Left ventricle myocardium inferior (tissue), 1 donor: ENCODE results near the gene HRG. TPM values are rescaled to one million over a fixed set of nuclear protein-coding genes. Genes with fewer than 3 reads are reported as not detected.

Source experiments
- DNase-seq: peaks from one replicate; pipeline ENCODE4 v3.0.0-alpha.2; 2020
- H3K27ac ChIP-seq: fragments of 200-600 bp; replicated peaks from 2 replicates; pipeline ENCODE4 v1.8.0; 2021
- H3K27me3 ChIP-seq: fragments of 200-600 bp; 2 replicates; pipeline ENCODE4 v1.8.0; 2021; ENCODE audit warnings: low read depth
- H3K36me3 ChIP-seq: fragments of 200-600 bp; 2 replicates; pipeline ENCODE4 v1.8.0; 2021
- H3K4me1 ChIP-seq: fragments of 200-600 bp; 2 replicates; pipeline ENCODE4 v1.8.0; 2021
- H3K4me3 ChIP-seq: fragments of 200-600 bp; 2 replicates; pipeline ENCODE4 v1.8.0; 2021; ENCODE audit warnings: mild to moderate bottlenecking, moderate library complexity
- H3K9me3 ChIP-seq: fragments of 200-600 bp; replicated peaks from 2 replicates; pipeline ENCODE4 v1.8.0; 2021
- CTCF ChIP-seq: fragments of 200-600 bp; IDR thresholded peaks from 2 replicates; pipeline ENCODE4 v1.8.0; 2021; ENCODE audit warnings: antibody characterized with exemption, mild to moderate bottlenecking, borderline replicate concordance
- intact Hi-C: fragments of 100-400 bp; cut with micrococcal nuclease; formaldehyde crosslinking; loops from one replicate; pipeline ENCODE4 v1.11.0; 2022
- total RNA-seq: library from RNA; stranded (reverse); fragmentation: NEBNext Ultra II Directional; extraction: Animal tissue kit (Norgen Biotek cat#: 25700); gene quantifications from one replicate; pipeline ENCODE4 v1.2.1, GENCODE V29; 2021
- donor health status: DM: no; HTN: yes; CAD: no; lungs with severe emphysema.

The HRG gene
- total RNA-seq, 1 donor from 2014 or later, result not detected

- no peaks in the 10 kb centered on the region for H3K36me3 ChIP-seq
- no peaks in the 10 kb centered on the region for H3K9me3 ChIP-seq
- DNase-seq, result no peak
- TF ChIP-seq CTCF, result no peak
- H3K4me1 ChIP-seq, result peaks cover 10% of the 10 kb centered on the region
- H3K27me3 ChIP-seq, result peaks cover 51% of the 10 kb centered on the region
- intact Hi-C loops, result no loop called here
- H3K27ac ChIP-seq, result no peak overlapping the region
- no peak overlapping the region for H3K4me3 ChIP-seq
Observed at GRCh38 chr3:186620213-186621092, 45.4 kb upstream of the HRG start.

- Histone ChIP-seq H3K4me3 (no peak overlapping the region), H3K9me3 (no peaks in the 10 kb centered on the region), H3K36me3 (no peaks in the 10 kb centered on the region), H3K27ac (no peak overlapping the region), H3K4me1 (peaks cover 5% of the 10 kb centered on the region), H3K27me3 (peaks cover 51% of the 10 kb centered on the region)
- TF ChIP-seq CTCF, result no peak
- intact Hi-C loops, result no loop called here
- no peak for DNase-seq
Observed at GRCh38 chr3:186621894-186622650, 43.7 kb upstream of the HRG start.

- intact Hi-C loops, result no loop called here
- no peak for TF ChIP-seq CTCF
- no peak overlapping the region for H3K27ac ChIP-seq
Observed at GRCh38 chr3:186622651-186623310, 43.0 kb upstream of the HRG start.

GRCh38 chr3:186624598-186624997 is 41.2 kb upstream of the HRG start:
- Histone ChIP-seq H3K27me3 (peaks cover 30% of the 10 kb centered on the region), H3K9me3 (no peaks in the 10 kb centered on the region), H3K27ac (no peak overlapping the region), H3K4me1 (no peaks in the 10 kb centered on the region), H3K4me3 (no peak overlapping the region), H3K36me3 (no peaks in the 10 kb centered on the region)
- DNase-seq, result no peak
- intact Hi-C loops, result no loop called here
- no peak for TF ChIP-seq CTCF

More at GRCh38 chr3:186622651-186623310, 43.0 kb upstream of the HRG start:
- Histone ChIP-seq H3K9me3 (no peaks in the 10 kb centered on the region), H3K27me3 (peaks cover 45% of the 10 kb centered on the region), H3K36me3 (no peaks in the 10 kb centered on the region), H3K4me1 (no peaks in the 10 kb centered on the region), H3K4me3 (no peak overlapping the region)
- no peak for DNase-seq

- H3K4me1 ChIP-seq, result no peaks in the 10 kb centered on the region
- no peak overlapping the region for H3K27ac ChIP-seq
- no peaks in the 10 kb centered on the region for H3K36me3 ChIP-seq
- no peak for DNase-seq
- H3K27me3 ChIP-seq, result peaks cover 20% of the 10 kb centered on the region
- no peak for TF ChIP-seq CTCF
- no peak overlapping the region for H3K4me3 ChIP-seq
- no peaks in the 10 kb centered on the region for H3K9me3 ChIP-seq
- intact Hi-C loops, result no loop called here
Observed at GRCh38 chr3:186625600-186626042, 40.2 kb upstream of the HRG start.
